ENCODE results near the gene POLD2.

POLD2 gene

DNA sequence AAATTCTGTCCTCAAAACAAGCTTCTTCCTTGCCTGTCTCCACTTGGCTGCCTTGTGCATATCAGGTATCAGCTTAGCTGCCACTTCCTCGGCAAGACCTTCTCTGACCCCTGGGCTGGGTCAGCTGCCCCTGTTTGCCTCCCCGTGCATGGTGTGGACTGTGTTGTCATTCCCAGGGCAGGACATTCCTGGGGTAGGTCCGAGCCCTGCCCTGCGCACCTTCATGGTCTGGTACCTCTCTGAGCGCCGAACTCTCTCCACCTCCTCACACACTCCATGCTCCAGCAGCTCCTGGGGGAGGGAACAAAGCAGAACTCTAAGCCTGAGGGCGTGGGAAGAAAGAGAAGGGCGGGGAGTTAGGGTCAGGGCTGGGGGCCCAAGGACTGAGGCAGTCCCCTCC lies 44.8 kb downstream of the POLD2 start:
- no peak for DNase-seq

GRCh38 chr7:44077681-44078091 lies 45.7 kb downstream of the POLD2 start:
- no peak for DNase-seq

DNA sequence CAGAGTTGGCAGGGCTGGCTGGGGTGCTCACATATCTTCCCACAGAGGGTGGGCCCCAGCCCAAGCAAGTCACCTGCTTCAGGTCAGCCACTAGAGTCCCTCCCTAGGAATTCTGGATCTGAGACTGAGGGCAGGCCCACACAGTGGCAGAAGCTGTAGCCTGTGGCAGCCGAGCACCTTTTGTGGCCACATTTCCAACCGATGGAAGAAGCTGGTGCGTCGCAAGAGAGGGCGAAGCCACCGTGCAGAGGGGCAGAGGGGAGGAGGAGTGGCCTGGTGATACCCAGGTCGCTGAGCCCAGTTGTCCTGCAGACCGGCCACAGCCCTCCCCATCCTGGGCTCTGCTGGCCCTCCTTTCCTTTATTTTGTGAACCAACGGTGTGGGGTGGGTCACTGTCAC lies 46.3 kb downstream of the POLD2 start:
- no peak for DNase-seq

DNA sequence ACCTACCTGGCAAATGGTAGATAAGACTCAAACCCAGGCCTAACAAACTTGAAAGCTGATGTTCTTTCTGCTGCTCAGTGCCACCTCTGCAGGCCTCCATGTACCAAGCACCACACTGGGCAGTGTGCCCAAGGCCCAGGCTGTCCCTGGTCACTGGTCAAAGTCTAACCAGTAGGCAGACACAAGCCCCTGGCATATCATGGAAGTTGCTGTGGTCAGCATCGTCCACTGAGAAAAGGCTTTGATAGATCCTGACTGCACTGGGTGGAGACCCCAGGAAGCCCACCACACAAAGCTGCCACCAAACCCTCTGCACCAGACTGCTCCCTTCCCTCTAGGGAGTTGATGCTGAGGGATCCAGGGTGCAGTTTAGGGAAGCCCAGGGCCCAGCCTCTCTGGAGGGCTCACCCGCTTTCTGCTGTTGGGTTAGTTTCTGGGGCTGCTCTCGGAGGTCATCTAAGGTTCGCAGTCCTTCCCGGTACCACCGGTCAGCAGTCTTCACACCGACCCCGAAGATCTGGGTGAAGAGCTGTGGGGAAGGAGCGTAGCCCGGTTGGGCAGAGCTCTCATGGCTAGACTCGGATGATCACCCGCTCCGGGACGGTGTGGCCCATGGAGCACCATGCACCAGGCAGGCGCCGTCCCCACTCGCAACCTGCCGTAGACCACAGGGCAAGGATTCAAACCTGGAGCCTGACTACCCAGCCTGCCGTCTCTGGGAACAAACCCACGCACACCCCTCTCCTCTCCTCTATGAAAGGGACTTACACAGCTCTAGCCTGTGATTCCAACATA lies 47.0 kb downstream of the POLD2 start:
- DNase-seq, result no peak

DNA sequence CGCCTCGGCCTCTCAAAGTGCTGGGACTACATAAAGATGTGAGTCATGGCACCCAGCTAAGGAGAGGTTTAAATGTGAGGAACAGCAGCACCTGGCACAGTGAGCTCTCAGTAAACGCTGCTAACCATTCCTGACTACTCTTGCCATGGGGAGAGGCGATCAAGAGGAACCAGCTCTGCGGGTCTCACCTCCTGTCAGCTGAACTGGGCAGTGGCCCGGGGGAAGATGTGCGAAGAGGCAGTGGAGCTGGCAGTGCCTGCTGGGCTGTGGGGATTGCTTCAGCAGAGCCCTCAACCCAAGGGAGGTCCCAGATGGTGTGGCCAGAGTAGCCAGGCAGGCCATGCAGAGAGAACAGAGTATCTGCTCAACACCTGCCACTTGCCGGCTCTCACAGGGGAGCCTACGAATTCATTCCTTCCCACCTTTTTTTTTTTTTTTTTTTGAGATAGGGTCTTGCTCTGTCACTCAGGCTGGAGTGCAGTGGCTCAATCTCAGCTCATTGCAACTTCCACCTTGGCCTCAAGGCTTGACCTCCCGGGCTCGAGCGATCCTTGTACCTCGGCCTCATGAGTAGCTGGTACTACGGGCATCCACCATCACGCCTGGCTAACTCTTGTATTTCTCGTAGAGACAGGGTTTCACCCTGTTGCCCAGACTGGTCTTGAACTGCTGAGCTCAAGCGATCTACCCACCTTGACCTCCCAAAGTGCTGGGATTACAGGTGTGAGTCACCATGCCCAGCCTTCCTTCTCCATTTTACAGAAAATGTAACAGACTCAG lies 47.9 kb downstream of the POLD2 start:
- DNase-seq, result no peak

DNA sequence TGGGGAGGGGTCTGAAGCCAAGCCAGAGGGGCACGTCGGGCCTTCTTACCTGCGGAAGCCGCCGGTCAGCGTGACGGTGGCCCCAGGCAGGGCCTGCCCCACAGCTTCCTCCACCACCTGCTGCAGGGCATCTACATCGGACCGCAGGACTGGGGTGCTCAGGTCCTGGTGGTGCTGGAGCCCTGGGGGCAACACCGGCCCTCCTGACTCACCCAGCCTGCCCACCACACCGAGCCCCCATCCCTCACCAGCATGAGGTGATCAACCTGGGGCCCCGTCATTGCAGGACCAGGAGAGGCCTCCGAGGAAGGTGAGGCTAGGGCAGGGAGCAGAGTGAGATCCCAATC lies 49.0 kb downstream of the POLD2 start:
- no peak for DNase-seq

DNA sequence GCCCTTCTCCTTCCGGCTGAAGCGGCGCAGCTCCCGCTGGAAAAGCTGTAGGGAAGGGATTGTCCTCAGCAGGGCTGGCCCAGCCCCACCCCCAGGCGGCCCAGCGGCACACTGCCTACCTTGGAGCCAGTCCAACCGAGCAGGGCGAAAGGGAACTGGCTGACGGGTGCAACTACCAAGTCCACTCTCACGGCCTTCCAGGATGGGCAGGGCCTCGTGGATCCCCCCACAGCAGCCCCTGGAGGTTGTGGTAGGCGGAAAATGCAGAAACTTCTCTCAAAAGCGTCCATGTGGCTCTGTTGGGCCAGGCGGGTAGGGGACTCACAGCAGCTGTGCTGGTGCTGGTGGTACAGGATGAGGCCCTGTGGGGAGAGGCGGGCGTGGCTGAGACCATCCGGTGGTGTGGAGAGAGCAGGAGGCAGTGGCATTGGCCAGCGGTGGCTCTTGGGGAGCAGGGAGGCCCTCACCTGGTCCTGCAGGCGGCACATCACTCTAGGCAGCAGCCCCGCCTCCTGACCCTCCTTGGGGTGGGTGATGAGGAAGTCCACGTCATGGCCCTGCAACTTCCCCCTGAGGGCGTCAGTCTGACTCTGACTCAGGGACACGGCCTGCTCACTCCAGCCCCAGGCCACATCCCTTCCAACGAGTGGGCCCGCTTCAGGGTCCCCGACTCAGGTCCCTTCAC lies 49.5 kb downstream of the POLD2 start:
- DNase-seq, result no peak

DNA sequence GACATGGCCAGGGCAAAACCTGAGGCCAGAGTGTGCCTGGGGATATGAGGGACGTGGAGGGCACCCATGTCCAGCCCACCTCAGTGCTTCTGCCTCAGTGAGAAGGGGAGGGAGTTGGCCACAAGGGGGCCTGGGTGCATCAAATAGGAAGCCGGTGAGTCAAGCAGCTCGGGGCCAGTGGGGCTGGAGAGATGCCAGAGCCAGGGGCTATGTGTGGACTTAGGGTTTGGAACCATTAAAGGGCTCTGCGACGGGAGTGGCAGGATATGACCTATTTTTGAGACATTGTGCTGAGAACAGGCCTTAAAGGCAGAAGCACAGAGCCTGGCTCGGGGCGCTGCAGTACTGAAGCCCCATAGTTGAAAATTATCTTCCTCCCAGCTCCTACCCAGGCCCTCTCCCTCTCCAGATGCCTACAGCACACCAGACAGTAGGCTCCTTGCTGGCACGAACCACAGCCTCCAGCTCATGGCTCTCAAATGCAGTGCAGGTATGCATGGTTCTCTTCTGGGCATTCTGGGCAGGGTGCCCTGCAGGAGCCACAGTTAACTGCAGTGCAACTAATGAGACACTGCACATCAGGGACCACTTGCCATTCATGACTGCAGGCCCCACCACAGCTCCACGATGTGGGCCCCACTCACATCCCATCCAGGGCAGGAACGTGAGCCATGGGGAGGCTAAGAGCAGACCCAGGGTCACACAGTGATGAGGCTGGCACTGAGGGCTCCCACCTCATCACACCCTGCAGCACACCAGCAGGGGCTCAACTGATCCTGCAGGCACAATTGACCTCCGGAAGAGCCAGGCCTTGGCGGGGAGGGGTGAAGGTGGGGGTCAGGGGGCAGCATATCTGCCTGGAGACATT lies 50.8 kb downstream of the POLD2 start:
- peak; percentile 37 for DNase-seq

DNA sequence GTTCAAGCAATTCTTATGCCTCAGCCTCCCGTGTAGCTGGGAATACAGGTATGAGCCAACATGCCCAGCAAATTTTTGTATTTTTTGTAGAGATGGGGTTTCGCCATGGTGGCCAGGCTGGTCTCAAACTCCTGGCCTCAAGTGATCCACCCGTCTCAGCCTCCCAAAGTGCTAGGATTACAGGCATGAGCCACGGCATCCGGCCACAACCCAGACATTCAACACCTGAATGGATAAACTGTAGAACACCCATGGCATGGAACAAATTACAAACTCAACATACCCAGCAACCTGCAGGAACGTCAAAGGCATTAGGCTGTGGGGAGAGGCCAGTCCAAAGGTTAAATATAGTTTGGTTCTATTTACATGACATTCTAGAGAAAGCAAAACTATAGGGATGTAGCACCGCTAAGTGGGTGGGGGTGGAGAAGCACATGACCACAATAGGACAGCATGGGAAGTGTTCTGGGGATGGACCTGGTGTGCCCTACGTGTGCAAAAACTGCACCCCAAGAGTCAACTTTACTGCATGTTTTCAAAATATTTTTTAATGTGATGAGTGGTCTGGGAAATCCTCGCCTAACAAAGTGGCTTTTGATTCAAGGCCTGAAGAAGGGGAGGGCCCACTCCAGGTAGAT lies 51.5 kb downstream of the POLD2 start:
- no peak for DNase-seq

DNA sequence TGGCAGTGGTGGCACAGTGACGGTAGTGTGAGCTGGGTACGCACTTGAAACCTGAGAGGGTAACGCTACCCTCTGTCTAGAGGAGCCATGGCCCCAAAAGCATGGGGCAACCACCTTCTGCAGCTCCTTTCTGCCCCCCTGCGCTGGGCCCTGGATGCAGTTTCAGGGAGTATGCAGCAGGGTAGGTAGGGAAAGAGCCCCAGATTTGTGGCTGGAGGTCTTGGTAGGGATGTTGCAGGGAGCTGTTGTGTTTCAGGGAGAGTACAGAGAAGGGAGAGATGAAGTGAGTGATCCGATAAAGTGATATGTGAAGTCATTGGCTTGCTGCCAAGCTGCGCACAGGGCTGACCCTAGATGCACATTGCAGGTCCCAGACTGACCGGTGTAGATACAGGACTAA lies 55.3 kb downstream of the POLD2 start:
- DNase-seq, result no peak

GRCh38 chr7:44067064-44067951 lies 56.0 kb downstream of the POLD2 start:
- DNase-seq, result no peak

- no peak for DNase-seq
These were observed 56.8 kb downstream of the POLD2 start for GRCh38 chr7:44066494-44067063.

GRCh38 chr7:44066111-44066460 lies 57.3 kb downstream of the POLD2 start:
- DNase-seq, result no peak

- no peak for DNase-seq
These were observed 57.8 kb downstream of the POLD2 start, which contains the start of gene PGAM2 for GRCh38 chr7:44065431-44066110. Gene PGAM2 (minus strand): TSS chr7:44065567. CDS start chr7:44065529, 38 bp downstream.

- no peak for DNase-seq
These were observed 58.4 kb downstream of the POLD2 start for GRCh38 chr7:44064791-44065430.
